NCI-H748 (cell line): Measurements from ENCODE around the gene CTNNBL1.

ENCODE experiments used
- DNase-seq: peaks from one replicate; lab custom pipeline; 2025; ENCODE audit not compliant: unreplicated experiment; lab: John Stamatoyannopoulos, UW

CTNNBL1 gene

GRCh38 chr20:37775200-37775599 lies 81.4 kb downstream of the CTNNBL1 start:
- DNase-seq, result no peak

- no peak for DNase-seq
Measured at GRCh38 chr20:37776049-37776448, 82.2 kb downstream of the CTNNBL1 start.

- no peak for DNase-seq
Measured at GRCh38 chr20:37776526-37776925, 82.7 kb downstream of the CTNNBL1 start.

- no peak for DNase-seq
Measured at GRCh38 chr20:37777012-37777950, 83.5 kb downstream of the CTNNBL1 start.

- DNase-seq, result no peak
Measured at GRCh38 chr20:37777988-37778659, 84.3 kb downstream of the CTNNBL1 start.

GRCh38 chr20:37781626-37782025 lies 87.8 kb downstream of the CTNNBL1 start:
- no peak for DNase-seq

- no peak for DNase-seq
Measured at GRCh38 chr20:37786043-37786442, 92.2 kb downstream of the CTNNBL1 start.

- no peak for DNase-seq
Measured at GRCh38 chr20:37789408-37789807, 95.6 kb downstream of the CTNNBL1 start.

GRCh38 chr20:37790900-37791299 lies 97.1 kb downstream of the CTNNBL1 start:
- no peak for DNase-seq

- no peak for DNase-seq
Measured at GRCh38 chr20:37796121-37796520, 102.3 kb downstream of the CTNNBL1 start.

GRCh38 chr20:37796733-37797132 lies 102.9 kb downstream of the CTNNBL1 start:
- no peak for DNase-seq

GRCh38 chr20:37797669-37798175 lies 103.9 kb downstream of the CTNNBL1 start:
- DNase-seq, result no peak

- DNase-seq, result no peak
Measured at GRCh38 chr20:37798312-37798711, 104.5 kb downstream of the CTNNBL1 start.

GRCh38 chr20:37800618-37801017 lies 106.8 kb downstream of the CTNNBL1 start:
- DNase-seq, result no peak

- no peak for DNase-seq
Measured at GRCh38 chr20:37801921-37802320, 108.1 kb downstream of the CTNNBL1 start.

- no peak for DNase-seq
Measured at GRCh38 chr20:37803438-37804307, 109.8 kb downstream of the CTNNBL1 start.

GRCh38 chr20:37804584-37805566 lies 111.0 kb downstream of the CTNNBL1 start:
- no peak for DNase-seq

- DNase-seq, result no peak
Measured at GRCh38 chr20:37807471-37808232, 113.8 kb downstream of the CTNNBL1 start.
